ACHN (cell line): Measurements from ENCODE around the gene PAN2.
A peak's percentile ranks its signal among the peaks of the same experiment; 100 is the strongest.
"Not testable (repeated sequence)": the region's sequence is repeated elsewhere in the genome, so short reads cannot be mapped to it uniquely, and the experiment has no call there.

Source experiments
- DNase-seq: peaks from one replicate; pipeline ENCODE4 v3.0.0-alpha.2; 2015
- in situ Hi-C: cut with HindIII; loops from 2 replicates; pipeline ENCODE4 v1.10.0; 2017; ENCODE audit warnings: low sequenced_read_pairs, low pct_ligation_motif_present, low pct_unique_long_range_greater_than_20kb

The PAN2 gene

DNA sequence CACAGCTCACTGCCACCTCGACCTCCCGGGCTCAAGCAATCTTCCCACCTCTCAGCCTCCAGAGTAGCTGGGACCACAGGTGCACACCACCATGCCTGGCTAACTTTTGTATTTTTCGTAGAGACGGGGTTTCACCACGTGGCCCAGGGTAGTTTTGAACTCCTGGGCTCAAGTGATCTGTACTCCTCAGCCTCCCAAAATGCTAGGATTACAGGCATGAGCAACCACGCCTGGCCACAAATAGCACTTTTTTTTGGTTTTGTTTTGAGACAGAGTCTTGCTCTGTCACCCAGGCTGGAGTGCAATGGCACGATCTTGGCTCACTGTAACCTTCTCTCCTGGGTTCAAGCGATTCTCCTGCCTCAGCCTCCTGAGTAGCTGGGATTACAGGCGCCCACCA lies 13.5 kb upstream of the PAN2 start:
- DNase-seq, in situ Hi-C loops: not testable (repeated sequence)

DNA sequence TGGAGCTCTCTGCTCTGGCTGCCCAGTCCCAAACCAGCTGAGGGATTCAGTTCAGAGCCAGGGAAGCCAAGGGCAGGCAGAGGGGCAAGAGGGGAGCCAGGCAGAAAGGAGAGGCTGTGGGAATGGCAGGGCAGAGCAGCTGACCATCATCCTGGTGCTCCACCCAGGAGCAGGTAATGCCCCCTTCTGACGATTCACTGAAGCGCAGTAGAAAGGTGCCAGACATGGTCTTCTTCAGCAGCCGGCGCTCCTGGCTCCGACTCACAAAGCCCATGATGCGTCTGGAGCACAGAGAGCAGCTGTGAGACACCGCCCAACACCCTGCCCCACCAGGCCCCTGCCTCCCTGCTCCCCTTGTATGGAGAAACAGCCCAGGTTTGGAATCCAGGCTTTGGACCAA lies 12.9 kb upstream of the PAN2 start:
- no peak for DNase-seq
- in situ Hi-C loops = no loop called here

GRCh38 chr12:56342290-56342689 lies 8.5 kb upstream of the PAN2 start:
- in situ Hi-C loops, DNase-seq: not testable (repeated sequence)

DNA sequence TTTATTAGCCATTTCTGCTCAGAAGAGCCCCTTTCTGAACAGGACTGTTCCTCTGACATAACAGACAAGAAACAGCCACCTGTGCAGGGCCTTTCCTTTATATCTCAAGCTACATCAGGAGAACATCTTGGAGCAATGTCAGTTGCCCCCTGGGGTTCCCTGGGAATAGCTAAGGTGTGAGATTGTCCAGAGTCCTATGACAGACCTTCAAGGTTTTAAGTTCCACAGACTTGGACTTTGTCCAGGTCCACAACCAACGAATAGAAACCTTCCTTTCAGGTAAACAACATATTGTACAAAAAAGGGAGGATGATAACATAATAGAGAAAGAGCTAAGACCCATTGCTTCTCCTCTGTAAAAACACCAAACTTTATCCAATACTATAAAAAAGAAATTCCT lies 7.8 kb upstream of the PAN2 start:
- in situ Hi-C loops = no loop called here
- no peak for DNase-seq

DNA sequence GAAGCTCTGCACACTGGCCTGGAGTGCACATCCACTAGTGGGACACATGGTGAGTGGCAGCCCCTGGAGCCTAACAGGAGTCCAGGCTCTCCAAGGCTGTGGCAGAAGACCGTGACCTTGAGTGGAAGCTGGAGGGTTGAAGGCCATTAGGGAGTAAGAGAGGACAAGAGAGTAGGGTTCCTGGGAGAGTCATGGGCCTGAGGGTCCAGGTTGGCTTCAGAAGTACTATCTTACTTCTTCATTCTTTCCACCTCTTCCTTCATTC lies 5.3 kb upstream of the PAN2 start:
- DNase-seq = no peak

DNA sequence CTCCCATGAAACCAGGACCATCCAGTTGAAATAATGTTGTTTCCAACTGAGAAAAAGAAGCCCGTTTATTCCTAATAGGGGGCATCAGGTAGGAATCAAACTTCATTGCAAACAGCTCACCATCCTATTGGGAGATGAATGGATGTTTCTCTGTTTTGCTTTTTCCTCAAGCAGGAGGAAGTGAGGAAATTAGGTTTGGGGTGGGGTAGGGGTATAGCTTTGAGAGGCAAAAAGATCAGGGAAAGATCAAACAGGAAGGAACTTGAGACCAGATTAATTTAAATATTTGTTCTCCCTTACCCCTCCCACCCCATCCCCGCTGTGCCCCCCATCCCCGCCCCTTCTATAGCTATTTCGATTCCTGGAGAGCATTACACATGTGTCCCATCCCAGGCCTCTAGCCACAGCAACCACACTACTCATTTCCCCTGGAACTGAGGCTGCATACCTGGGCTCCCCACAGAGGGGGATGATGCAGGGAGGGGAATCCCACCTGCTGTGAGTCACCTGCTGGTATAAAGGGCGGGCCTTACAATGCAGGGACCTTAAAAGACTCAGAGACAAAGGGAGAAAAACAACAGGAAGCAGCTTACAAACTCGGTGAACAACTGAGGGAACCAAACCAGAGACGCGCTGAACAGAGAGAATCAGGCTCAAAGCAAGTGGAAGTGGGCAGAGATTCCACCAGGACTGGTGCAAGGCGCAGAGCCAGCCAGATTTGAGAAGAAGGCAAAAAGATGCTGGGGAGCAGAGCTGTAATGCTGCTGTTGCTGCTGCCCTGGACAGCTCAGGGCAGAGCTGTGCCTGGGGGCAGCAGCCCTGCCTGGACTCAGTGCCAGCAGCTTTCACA lies 4.7 kb upstream of the PAN2 start, which contains the start of gene IL23A:
Gene IL23A (plus strand): TSS at position 577 of the 850 bp plus-strand sequence. CDS start 161 bp downstream, at position 738.
- in situ Hi-C loops = no loop called here
- DNase-seq = no peak

More for the DNA sequence above, 5.3 kb upstream of the PAN2 start:
- in situ Hi-C loops = no loop called here

DNA sequence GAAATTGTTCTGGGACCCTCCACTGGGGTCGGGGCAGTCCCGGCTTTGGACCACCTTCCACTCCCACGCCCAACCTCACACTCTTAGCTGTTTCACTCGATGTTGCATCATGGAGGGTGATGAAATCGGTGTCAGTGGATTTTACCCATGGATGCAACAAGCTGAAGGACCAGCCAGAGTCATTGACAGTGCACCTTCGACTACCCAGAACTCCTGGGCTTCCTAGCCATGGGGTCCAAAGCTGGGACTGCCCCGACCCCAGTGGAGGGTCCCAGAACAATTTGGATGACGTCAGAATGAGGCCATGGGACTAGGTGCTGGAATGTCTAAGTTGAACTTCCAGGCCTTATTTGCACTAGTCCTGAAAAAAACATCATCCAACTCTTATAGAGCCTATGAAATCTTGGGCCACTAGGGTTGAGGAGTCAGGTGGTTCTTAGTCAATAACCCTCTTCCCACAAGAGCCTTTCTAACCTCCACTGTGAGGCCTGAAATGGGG lies 4.0 kb upstream of the PAN2 start:
- DNase-seq = no peak
- in situ Hi-C loops = no loop called here

GRCh38 chr12:56336361-56337167 lies 2.8 kb upstream of the PAN2 start:
- in situ Hi-C loops = no loop called here
- DNase-seq = no peak

GRCh38 chr12:56335527-56335926 lies 1.7 kb upstream of the PAN2 start:
- DNase-seq, in situ Hi-C loops: not testable (repeated sequence)

- DNase-seq = peak; percentile 24
- in situ Hi-C loops = no loop called here
Measured at GRCh38 chr12:56334490-56334793, 642 bp upstream of the PAN2 start.

GRCh38 chr12:56333197-56333678 lies 562 bp downstream of the PAN2 start:
- DNase-seq = no peak
- in situ Hi-C loops = no loop called here

DNA sequence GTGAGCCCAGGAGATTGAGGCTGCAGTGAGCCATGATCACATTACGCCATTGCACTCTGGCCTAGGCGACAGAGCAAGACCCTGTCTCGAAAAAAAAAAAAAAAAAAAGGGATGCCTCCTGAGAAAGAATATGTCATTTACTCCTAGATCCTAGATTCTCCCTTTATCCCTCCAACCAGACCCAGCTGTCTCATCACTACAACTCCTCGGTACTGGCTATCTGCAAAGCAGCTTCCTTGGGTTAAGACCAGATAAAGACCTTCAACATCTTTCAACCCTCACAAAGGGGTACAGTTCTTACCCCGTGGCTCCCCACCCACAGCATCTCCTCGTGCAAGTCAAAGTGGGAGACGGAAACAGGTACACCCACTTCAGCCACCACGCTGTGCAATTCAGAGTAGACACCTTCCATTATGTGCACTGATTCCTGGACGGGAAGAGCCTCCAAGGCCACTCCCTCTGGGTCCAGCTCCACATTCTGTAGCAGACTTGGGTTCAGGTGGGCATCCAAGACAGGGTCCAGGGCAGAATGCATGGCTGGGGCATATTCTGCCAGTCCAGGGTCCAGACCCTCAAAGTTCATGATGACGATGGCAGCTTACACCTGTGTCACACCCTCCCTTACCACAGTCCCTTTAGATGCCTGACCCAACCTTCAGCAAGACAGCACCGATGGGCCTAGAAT lies 1.1 kb downstream of the PAN2 start:
- in situ Hi-C loops = no loop called here

GRCh38 chr12:56330936-56331490 lies 2.8 kb downstream of the PAN2 start:
- in situ Hi-C loops = no loop called here
- DNase-seq = no peak

More for the DNA sequence above, 1.1 kb downstream of the PAN2 start:
- DNase-seq = no peak

- in situ Hi-C loops = no loop called here
- DNase-seq = no peak
Measured at GRCh38 chr12:56326533-56326932, 7.3 kb downstream of the PAN2 start.

DNA sequence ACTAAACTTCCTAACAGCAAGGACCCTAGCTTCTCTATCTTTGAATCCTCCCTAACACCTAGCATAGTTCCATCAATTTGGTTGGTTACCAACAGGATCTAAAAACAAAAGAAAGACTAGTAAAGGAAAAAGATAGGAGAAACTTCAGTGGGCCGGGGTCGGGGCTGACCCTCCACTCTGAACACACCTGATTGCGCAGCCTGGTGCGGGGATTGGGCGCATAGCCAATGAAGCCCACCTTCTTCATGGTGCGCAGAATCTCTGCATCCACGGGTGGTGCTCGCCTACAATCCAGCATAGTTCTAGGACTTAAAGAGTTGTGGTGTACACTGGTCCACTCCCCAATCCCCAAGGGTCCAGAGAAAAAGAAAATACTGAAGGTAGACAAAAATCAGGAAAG lies 7.7 kb downstream of the PAN2 start:
- in situ Hi-C loops = no loop called here
- DNase-seq = no peak

DNA sequence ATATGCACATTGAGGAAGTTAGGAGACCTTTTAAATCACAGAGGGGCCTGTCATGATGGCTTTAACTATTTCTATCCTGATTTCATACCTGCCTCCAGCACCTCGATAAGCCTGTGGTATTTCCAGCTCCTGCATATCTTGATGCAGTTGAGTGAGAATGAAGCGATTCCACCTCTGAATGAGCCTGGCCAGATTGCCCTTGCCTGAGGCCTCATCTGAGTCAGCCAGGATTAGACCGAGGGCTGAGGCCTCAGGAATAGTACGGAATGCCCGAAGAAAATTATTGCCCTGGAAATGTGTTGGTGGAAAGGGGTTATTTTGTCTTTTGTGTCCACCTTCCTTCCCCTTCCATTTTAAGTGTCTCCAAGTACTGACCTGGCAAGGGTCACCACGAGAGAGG lies 9.6 kb downstream of the PAN2 start:
- in situ Hi-C loops = no loop called here

GRCh38 chr12:56321610-56322009 lies 12.2 kb downstream of the PAN2 start:
- in situ Hi-C loops, DNase-seq: not testable (repeated sequence)

More for the DNA sequence above, 9.6 kb downstream of the PAN2 start:
- DNase-seq = no peak

- in situ Hi-C loops = no loop called here
- DNase-seq = no peak
Measured at GRCh38 chr12:56321027-56321426, 12.8 kb downstream of the PAN2 start.

GRCh38 chr12:56317675-56318074 lies 16.1 kb downstream of the PAN2 start:
- in situ Hi-C loops = no loop called here
- DNase-seq = no peak
